ENCODE data around the gene MBIP.

Gene MBIP

GRCh38 chr14:36264595-36264994 is 55.8 kb downstream of the MBIP start:
- DNase-seq (ENCODE audit: low spot score) = no peak

DNA sequence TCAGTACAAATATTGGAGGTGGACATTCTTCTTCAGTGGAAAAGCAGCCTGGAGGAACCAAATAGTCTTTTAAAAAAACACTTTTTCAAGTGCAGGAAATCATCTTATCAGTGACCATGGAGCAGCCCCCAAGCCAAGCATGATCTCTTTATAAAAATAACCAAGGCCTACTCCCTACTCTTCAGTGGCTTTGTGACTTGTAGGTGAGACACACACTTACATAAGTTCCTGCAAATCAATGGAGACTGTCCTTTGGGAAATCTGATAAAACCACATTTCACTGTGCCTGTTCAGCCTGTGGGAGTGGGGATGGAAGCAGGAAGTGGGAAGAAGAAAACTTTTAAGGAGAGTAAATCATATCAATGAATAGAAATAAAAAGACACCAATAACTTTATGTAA is 56.3 kb downstream of the MBIP start:
- DNase-seq (ENCODE audit: low spot score) = no peak

DNA sequence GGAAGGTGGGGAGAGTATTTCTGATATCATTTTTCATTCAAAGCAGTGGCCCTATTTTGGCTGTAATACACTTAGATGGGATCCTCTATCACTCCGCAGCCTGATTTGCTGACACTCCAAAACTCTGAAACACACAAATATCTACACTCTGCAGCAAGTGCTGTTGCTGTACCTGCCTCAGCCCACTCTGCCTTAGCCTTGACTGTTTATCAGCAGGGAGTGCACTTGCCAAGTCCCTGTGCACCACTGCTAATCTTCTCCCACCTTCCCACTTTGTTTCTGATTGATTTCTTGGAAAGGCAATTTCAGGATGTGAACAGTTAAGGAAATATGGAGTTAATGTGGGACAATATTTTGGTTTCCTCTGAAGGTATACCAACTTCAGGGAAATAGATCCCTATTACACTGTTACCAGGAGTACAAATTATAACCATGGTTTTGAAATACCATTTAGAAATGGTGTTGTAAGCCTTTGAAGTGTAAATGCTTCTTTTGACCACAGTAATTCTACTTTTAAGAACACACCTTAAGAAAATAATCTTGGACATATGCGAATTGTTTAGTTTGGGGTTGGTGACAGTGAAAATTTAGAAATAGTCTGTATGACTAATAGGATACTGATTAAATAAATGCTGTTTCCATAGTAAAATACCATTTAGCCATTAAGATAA is 59.3 kb downstream of the MBIP start:
- no peak for DNase-seq (ENCODE audit: low spot score)

- no peak for DNase-seq (ENCODE audit: low spot score)
Measured at GRCh38 chr14:36258241-36258640, 62.2 kb downstream of the MBIP start.

- no peak for DNase-seq (ENCODE audit: low spot score)
Measured at GRCh38 chr14:36256126-36256801, 64.2 kb downstream of the MBIP start.

DNA sequence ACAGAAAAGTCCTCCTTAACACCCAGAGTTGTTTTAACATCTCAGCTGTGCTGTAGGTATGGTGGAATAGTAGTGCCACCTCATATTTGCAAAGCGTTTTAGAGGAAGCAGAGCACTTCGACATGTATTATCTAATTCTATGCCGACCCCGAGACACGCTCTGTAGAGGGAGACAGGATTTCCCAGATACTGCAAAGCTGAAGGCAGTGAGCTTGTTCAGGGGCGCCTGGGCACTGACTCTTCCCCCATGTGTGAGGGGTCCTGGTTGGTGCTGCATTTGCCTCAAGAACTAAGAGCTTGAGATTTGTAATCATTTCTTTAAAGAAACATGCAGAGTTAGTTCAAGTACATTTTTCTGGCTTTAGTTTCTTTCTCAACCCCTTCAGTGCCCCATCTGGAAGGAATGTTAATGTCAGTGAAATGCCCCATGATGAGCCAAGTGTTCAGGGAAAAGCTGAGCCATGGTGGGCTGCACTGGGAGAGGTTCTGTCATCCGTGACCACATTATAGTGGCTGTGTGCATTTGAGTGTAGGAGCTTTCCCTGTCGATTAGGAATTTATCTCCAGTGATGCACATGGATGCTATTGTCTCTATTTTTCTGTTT is 66.3 kb downstream of the MBIP start:
- DNase-seq (ENCODE audit: low spot score) = no peak
